Glomerular visceral epithelial cell (primary cell): ENCODE measurements around the gene NEU4.

Experiments
- DNase-seq: peaks from one replicate; pipeline ENCODE4 v3.0.0-alpha.2; 2016; ENCODE audit errors: extremely low spot score

The NEU4 gene

DNA sequence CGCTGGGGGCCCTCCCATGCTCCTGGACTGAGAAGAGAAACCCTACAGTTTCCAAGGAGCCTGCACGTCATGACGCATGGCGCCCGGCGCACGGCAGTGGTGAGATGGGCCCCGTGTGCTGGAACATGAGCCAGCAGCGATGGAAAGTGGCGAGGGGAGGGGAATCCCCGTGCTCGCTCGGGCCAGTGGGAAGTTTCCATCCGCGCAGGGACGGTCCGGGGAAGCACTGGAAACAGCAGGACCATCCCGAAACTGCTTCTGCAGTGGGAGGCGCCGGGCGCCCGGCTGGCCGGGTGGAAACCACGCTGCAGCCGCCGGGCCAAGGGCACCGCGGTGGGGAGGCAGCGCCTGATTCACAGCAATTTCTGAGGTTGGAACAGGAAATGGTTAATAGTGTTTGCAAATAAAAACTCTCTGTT lies 54.6 kb downstream of the NEU4 start:
- no peak for DNase-seq

GRCh38 chr2:241864168-241864849 lies 55.3 kb downstream of the NEU4 start:
- DNase-seq = no peak

GRCh38 chr2:241864850-241865213 lies 55.8 kb downstream of the NEU4 start:
- DNase-seq = no peak

DNA sequence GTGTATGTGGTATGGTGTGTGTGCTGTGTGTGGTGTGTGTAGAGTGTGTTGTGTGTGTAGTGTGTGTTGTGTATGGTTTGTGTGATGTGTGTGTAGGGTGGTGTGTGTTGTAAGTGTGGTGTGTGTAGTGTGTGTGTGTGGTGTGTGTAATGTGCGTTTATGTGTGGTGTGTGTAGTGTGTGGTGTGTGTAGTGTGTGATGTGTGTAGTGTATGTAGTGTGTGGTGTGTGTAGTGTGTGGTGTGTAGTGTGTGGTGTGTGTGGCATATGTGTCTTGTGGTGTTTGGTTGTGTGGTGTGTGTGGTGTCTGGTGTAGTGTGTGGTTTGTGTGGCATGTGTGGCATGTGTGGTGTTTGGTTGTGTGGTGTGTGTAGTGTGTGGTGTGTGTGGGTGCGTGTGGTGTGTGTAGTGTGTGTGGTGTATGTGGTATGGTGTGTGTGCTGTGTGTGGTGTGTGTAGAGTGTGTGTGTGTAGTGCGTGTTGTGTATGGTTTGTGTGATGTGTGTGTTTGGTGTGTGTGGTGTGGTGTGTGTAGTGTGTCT lies 56.5 kb downstream of the NEU4 start:
- no peak for DNase-seq

DNA sequence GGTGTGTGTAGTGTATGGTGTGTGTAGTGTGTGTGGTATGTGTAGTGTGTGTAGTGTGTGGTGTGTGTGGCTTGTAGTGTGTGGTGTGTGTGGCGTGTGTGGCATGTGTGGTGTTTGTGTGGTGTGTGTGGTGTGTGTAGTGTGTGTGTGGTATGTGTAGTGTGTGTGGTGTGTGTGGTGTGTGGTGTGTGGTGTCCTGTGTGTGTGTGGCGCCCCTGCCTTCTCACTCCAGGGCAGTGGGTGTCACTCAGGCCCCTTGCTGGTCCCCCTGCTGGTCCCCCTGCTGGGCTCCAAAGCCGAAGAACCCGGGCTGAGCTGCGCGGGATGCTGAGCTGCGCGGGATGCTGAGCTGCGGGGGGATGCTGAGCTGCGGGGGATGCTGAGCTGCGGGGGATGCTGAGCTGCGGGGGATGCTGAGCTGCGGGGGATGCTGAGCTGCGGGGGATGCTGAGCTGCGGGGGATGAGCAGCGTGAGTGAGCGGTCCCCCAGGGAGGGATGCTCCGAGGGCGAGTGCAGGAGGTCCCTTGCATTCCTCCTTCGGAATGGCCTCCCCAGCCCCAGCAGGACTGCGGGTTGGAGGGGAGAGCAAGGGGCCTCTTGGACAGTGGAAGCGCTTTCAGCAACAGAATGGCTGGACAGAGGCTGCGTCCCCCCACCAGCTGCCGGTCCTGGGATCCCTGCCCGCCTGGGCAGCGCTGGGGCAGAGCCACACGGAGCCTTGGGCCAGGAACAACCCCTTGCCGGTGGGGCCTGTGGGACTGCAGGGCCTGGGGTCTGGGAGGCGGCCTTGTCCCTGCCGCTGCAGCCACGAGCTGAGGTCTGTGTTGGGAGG lies 57.2 kb downstream of the NEU4 start:
- no peak for DNase-seq
